Measurements from ENCODE around the gene FUCA2.

- TF ChIP-seq, protein P1, sequence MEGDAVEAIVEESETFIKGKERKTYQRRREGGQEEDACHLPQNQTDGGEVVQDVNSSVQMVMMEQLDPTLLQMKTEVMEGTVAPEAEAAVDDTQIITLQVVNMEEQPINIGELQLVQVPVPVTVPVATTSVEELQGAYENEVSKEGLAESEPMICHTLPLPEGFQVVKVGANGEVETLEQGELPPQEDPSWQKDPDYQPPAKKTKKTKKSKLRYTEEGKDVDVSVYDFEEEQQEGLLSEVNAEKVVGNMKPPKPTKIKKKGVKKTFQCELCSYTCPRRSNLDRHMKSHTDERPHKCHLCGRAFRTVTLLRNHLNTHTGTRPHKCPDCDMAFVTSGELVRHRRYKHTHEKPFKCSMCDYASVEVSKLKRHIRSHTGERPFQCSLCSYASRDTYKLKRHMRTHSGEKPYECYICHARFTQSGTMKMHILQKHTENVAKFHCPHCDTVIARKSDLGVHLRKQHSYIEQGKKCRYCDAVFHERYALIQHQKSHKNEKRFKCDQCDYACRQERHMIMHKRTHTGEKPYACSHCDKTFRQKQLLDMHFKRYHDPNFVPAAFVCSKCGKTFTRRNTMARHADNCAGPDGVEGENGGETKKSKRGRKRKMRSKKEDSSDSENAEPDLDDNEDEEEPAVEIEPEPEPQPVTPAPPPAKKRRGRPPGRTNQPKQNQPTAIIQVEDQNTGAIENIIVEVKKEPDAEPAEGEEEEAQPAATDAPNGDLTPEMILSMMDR (IDR thresholded peaks at IDR 0.05; ENCODE audit: low read length), result no peak
- TF ChIP-seq EZH2 (optimal IDR thresholded peaks at IDR 0.05; ENCODE audit: low read depth, low read length) (no peak), EZH2phosphoT487 (IDR thresholded peaks at IDR 0.05; ENCODE audit: low read length) (no peak)
These were observed 5.3 kb upstream of the FUCA2 start for GRCh38 chr6:143516690-143517446.
